ENCODE results near the gene SGCD. TPM values are rescaled to one million over a fixed set of nuclear protein-coding genes. Genes with fewer than 3 reads are reported as not detected.

Gene SGCD
- polyA plus RNA-seq, 4 donors, result 0.22 to 7.5 (median 0.62) TPM

- H3K27ac ChIP-seq (ENCODE audit: low read depth in 1 of 3, low read length in 2 of 3), result no peak overlapping the region
- H3K9me3 ChIP-seq (ENCODE audit: control insufficient read depth in 2 of 2, insufficient read depth in 1 of 2, low read depth in 1 of 2, low read length in 1 of 2), result no peaks in the 10 kb centered on the region
- no peaks in the 10 kb centered on the region for H3K4me1 ChIP-seq (ENCODE audit: control insufficient read depth in 3 of 3, insufficient read depth in 2 of 3, low read depth in 1 of 3, low read length in 2 of 3)
- WGBS, 3 donors, result 72 to 78% (median 78%) methylated on average over 5 of the region's 5 CpGs
- FAIRE-seq (no peak), DNase-seq (no peak)
- H3K27me3 ChIP-seq (ENCODE audit: control insufficient read depth in 3 of 3, insufficient read depth in 3 of 3, low read length in 3 of 3), result no peaks in the 10 kb centered on the region
- no peaks in the 10 kb centered on the region for H3K36me3 ChIP-seq (ENCODE audit: control insufficient read depth in 3 of 3, insufficient read depth in 2 of 3, low read depth in 1 of 3, low read length in 3 of 3)
- H3K4me3 ChIP-seq (ENCODE audit: low read depth in 1 of 3, low read length in 3 of 3), result no peak overlapping the region
These were observed 296.5 kb downstream of the SGCD start for GRCh38 chr5:156623381-156624040.

GRCh38 chr5:156624686-156625085 lies 297.7 kb downstream of the SGCD start:
- Histone ChIP-seq H3K4me1 (ENCODE audit: control insufficient read depth in 3 of 3, insufficient read depth in 2 of 3, low read depth in 1 of 3, low read length in 2 of 3) (no peaks in the 10 kb centered on the region), H3K27ac (ENCODE audit: low read depth in 1 of 3, low read length in 2 of 3) (no peak overlapping the region), H3K4me3 (ENCODE audit: low read depth in 1 of 3, low read length in 3 of 3) (no peak overlapping the region), H3K9me3 (ENCODE audit: control insufficient read depth in 2 of 2, insufficient read depth in 1 of 2, low read depth in 1 of 2, low read length in 1 of 2) (no peaks in the 10 kb centered on the region), H3K36me3 (ENCODE audit: control insufficient read depth in 3 of 3, insufficient read depth in 2 of 3, low read depth in 1 of 3, low read length in 3 of 3) (no peaks in the 10 kb centered on the region), H3K27me3 (ENCODE audit: control insufficient read depth in 3 of 3, insufficient read depth in 3 of 3, low read length in 3 of 3) (no peaks in the 10 kb centered on the region)
- no peak for DNase-seq
- no peak for FAIRE-seq
- 79 to 92% (median 80%) methylated on average over 4 of the region's 4 CpGs for WGBS, 3 donors

- no peaks in the 10 kb centered on the region for H3K27me3 ChIP-seq (ENCODE audit: control insufficient read depth in 3 of 3, insufficient read depth in 3 of 3, low read length in 3 of 3)
- no peak for FAIRE-seq
These were observed 301.5 kb downstream of the SGCD start for GRCh38 chr5:156628421-156628820.

GRCh38 chr5:156631005-156631404 lies 304.0 kb downstream of the SGCD start:
- H3K27ac ChIP-seq (ENCODE audit: low read depth in 1 of 3, low read length in 2 of 3), result no peak overlapping the region
- H3K4me1 ChIP-seq (ENCODE audit: control insufficient read depth in 3 of 3, insufficient read depth in 2 of 3, low read depth in 1 of 3, low read length in 2 of 3), result no peaks in the 10 kb centered on the region
- WGBS, 3 donors, result 70 to 83% (median 78%) methylated on average over 1 of the region's 1 CpG
- DNase-seq, result no peak
- H3K36me3 ChIP-seq (ENCODE audit: control insufficient read depth in 3 of 3, insufficient read depth in 2 of 3, low read depth in 1 of 3, low read length in 3 of 3), result no peaks in the 10 kb centered on the region
- H3K9me3 ChIP-seq (ENCODE audit: control insufficient read depth in 2 of 2, insufficient read depth in 1 of 2, low read depth in 1 of 2, low read length in 1 of 2), result no peaks in the 10 kb centered on the region
- no peak overlapping the region for H3K4me3 ChIP-seq (ENCODE audit: low read depth in 1 of 3, low read length in 3 of 3)
- H3K27me3 ChIP-seq (ENCODE audit: control insufficient read depth in 3 of 3, insufficient read depth in 3 of 3, low read length in 3 of 3), result no peaks in the 10 kb centered on the region
- no peak for FAIRE-seq

More at GRCh38 chr5:156628421-156628820, 301.5 kb downstream of the SGCD start:
- DNase-seq, result no peak
- Histone ChIP-seq H3K36me3 (ENCODE audit: control insufficient read depth in 3 of 3, insufficient read depth in 2 of 3, low read depth in 1 of 3, low read length in 3 of 3) (no peaks in the 10 kb centered on the region), H3K4me1 (ENCODE audit: control insufficient read depth in 3 of 3, insufficient read depth in 2 of 3, low read depth in 1 of 3, low read length in 2 of 3) (no peaks in the 10 kb centered on the region), H3K27ac (ENCODE audit: low read depth in 1 of 3, low read length in 2 of 3) (no peak overlapping the region), H3K4me3 (ENCODE audit: low read depth in 1 of 3, low read length in 3 of 3) (no peak overlapping the region), H3K9me3 (ENCODE audit: control insufficient read depth in 2 of 2, insufficient read depth in 1 of 2, low read depth in 1 of 2, low read length in 1 of 2) (no peaks in the 10 kb centered on the region)

- DNase-seq (no peak), FAIRE-seq (no peak)
- H3K27me3 ChIP-seq (ENCODE audit: control insufficient read depth in 3 of 3, insufficient read depth in 3 of 3, low read length in 3 of 3), result no peaks in the 10 kb centered on the region
- no peak overlapping the region for H3K4me3 ChIP-seq (ENCODE audit: low read depth in 1 of 3, low read length in 3 of 3)
- no peak overlapping the region for H3K27ac ChIP-seq (ENCODE audit: low read depth in 1 of 3, low read length in 2 of 3)
- WGBS, 3 donors, result 87 to 88% (median 88%) methylated on average over 2 of the region's 2 CpGs
- no peaks in the 10 kb centered on the region for H3K36me3 ChIP-seq (ENCODE audit: control insufficient read depth in 3 of 3, insufficient read depth in 2 of 3, low read depth in 1 of 3, low read length in 3 of 3)
- no peaks in the 10 kb centered on the region for H3K4me1 ChIP-seq (ENCODE audit: control insufficient read depth in 3 of 3, insufficient read depth in 2 of 3, low read depth in 1 of 3, low read length in 2 of 3)
- no peaks in the 10 kb centered on the region for H3K9me3 ChIP-seq (ENCODE audit: control insufficient read depth in 2 of 2, insufficient read depth in 1 of 2, low read depth in 1 of 2, low read length in 1 of 2)
These were observed 307.3 kb downstream of the SGCD start for GRCh38 chr5:156634301-156634700.

GRCh38 chr5:156640691-156641241 lies 313.8 kb downstream of the SGCD start:
- no peak for FAIRE-seq

GRCh38 chr5:156641686-156642085 lies 314.7 kb downstream of the SGCD start:
- Histone ChIP-seq H3K27ac (ENCODE audit: low read depth in 1 of 3, low read length in 2 of 3) (peak overlapping the region in 1 of 3 donors; percentile 34), H3K4me3 (ENCODE audit: low read depth in 1 of 3, low read length in 3 of 3) (no peak overlapping the region), H3K27me3 (ENCODE audit: control insufficient read depth in 3 of 3, insufficient read depth in 3 of 3, low read length in 3 of 3) (no peaks in the 10 kb centered on the region), H3K4me1 (ENCODE audit: control insufficient read depth in 3 of 3, insufficient read depth in 2 of 3, low read depth in 1 of 3, low read length in 2 of 3) (no peaks in the 10 kb centered on the region), H3K36me3 (ENCODE audit: control insufficient read depth in 3 of 3, insufficient read depth in 2 of 3, low read depth in 1 of 3, low read length in 3 of 3) (no peaks in the 10 kb centered on the region), H3K9me3 (ENCODE audit: control insufficient read depth in 2 of 2, insufficient read depth in 1 of 2, low read depth in 1 of 2, low read length in 1 of 2) (no peaks in the 10 kb centered on the region)
- WGBS, 3 donors, result 58 to 83% (median 62%) methylated on average over 1 of the region's 1 CpG
- no peak for DNase-seq
- FAIRE-seq, result no peak

More at GRCh38 chr5:156640691-156641241, 313.8 kb downstream of the SGCD start:
- Histone ChIP-seq H3K9me3 (ENCODE audit: control insufficient read depth in 2 of 2, insufficient read depth in 1 of 2, low read depth in 1 of 2, low read length in 1 of 2) (no peaks in the 10 kb centered on the region), H3K36me3 (ENCODE audit: control insufficient read depth in 3 of 3, insufficient read depth in 2 of 3, low read depth in 1 of 3, low read length in 3 of 3) (no peaks in the 10 kb centered on the region), H3K27ac (ENCODE audit: low read depth in 1 of 3, low read length in 2 of 3) (peak overlapping the region in 1 of 3 donors; percentile 54), H3K27me3 (ENCODE audit: control insufficient read depth in 3 of 3, insufficient read depth in 3 of 3, low read length in 3 of 3) (no peaks in the 10 kb centered on the region), H3K4me1 (ENCODE audit: control insufficient read depth in 3 of 3, insufficient read depth in 2 of 3, low read depth in 1 of 3, low read length in 2 of 3) (no peaks in the 10 kb centered on the region), H3K4me3 (ENCODE audit: low read depth in 1 of 3, low read length in 3 of 3) (no peak overlapping the region)
- 47 to 55% (median 49%) methylated on average over 3 of the region's 3 CpGs for WGBS, 3 donors
- DNase-seq, result no peak

- 20 to 49% (median 34%) methylated on average over 4 of the region's 4 CpGs for WGBS, 3 donors
- no peak overlapping the region for H3K27ac ChIP-seq (ENCODE audit: low read depth in 1 of 3, low read length in 2 of 3)
- no peak for FAIRE-seq
These were observed 320.1 kb downstream of the SGCD start for GRCh38 chr5:156647034-156647451.

GRCh38 chr5:156654444-156654843 lies 327.5 kb downstream of the SGCD start:
- no peak overlapping the region for H3K4me3 ChIP-seq (ENCODE audit: low read depth in 1 of 3, low read length in 3 of 3)
- FAIRE-seq, result no peak
- H3K27ac ChIP-seq (ENCODE audit: low read depth in 1 of 3, low read length in 2 of 3), result no peak overlapping the region
- no peaks in the 10 kb centered on the region for H3K27me3 ChIP-seq (ENCODE audit: control insufficient read depth in 3 of 3, insufficient read depth in 3 of 3, low read length in 3 of 3)
- no peaks in the 10 kb centered on the region for H3K36me3 ChIP-seq (ENCODE audit: control insufficient read depth in 3 of 3, insufficient read depth in 2 of 3, low read depth in 1 of 3, low read length in 3 of 3)
- H3K9me3 ChIP-seq (ENCODE audit: control insufficient read depth in 2 of 2, insufficient read depth in 1 of 2, low read depth in 1 of 2, low read length in 1 of 2), result no peaks in the 10 kb centered on the region
- DNase-seq, result no peak
- no peaks in the 10 kb centered on the region for H3K4me1 ChIP-seq (ENCODE audit: control insufficient read depth in 3 of 3, insufficient read depth in 2 of 3, low read depth in 1 of 3, low read length in 2 of 3)

More at GRCh38 chr5:156647034-156647451, 320.1 kb downstream of the SGCD start:
- no peaks in the 10 kb centered on the region for H3K36me3 ChIP-seq (ENCODE audit: control insufficient read depth in 3 of 3, insufficient read depth in 2 of 3, low read depth in 1 of 3, low read length in 3 of 3)
- H3K4me3 ChIP-seq (ENCODE audit: low read depth in 1 of 3, low read length in 3 of 3), result no peak overlapping the region
- H3K4me1 ChIP-seq (ENCODE audit: control insufficient read depth in 3 of 3, insufficient read depth in 2 of 3, low read depth in 1 of 3, low read length in 2 of 3), result no peaks in the 10 kb centered on the region
- DNase-seq, result peak in 1 of 2 donors; percentile 8
- no peaks in the 10 kb centered on the region for H3K27me3 ChIP-seq (ENCODE audit: control insufficient read depth in 3 of 3, insufficient read depth in 3 of 3, low read length in 3 of 3)
- H3K9me3 ChIP-seq (ENCODE audit: control insufficient read depth in 2 of 2, insufficient read depth in 1 of 2, low read depth in 1 of 2, low read length in 1 of 2), result no peaks in the 10 kb centered on the region
